NCI-H748 (cell line): Measurements from ENCODE around the gene SLC16A10.
A peak's percentile ranks its signal among the peaks of the same experiment; 100 is the strongest.
"Not testable (repeated sequence)": the region's sequence is repeated elsewhere in the genome, so short reads cannot be mapped to it uniquely, and the experiment has no call there.

Experiments used
- DNase-seq: peaks from one replicate; lab custom pipeline; 2025; ENCODE audit not compliant: unreplicated experiment; lab: John Stamatoyannopoulos, UW

Gene SLC16A10

GRCh38 chr6:111087106-111087835, at the start of gene SLC16A10:
Gene SLC16A10 (plus strand): TSS chr6:111087503. CDS start chr6:111087753, 250 bp downstream.
- peak; percentile 91 for DNase-seq

GRCh38 chr6:111038534-111039252, 48.6 kb upstream of the SLC16A10 start:
- DNase-seq = no peak

GRCh38 chr6:111041917-111042316, 45.4 kb upstream of the SLC16A10 start:
- no peak for DNase-seq

- DNase-seq = no peak
Measured at GRCh38 chr6:111047244-111047643, 40.1 kb upstream of the SLC16A10 start.

GRCh38 chr6:111050261-111051023, 36.9 kb upstream of the SLC16A10 start:
- no peak for DNase-seq

- DNase-seq = no peak
Measured at GRCh38 chr6:111052171-111052570, 35.1 kb upstream of the SLC16A10 start.

GRCh38 chr6:111057074-111057752, 30.1 kb upstream of the SLC16A10 start:
- DNase-seq = peak; percentile 72

- no peak for DNase-seq
Measured at GRCh38 chr6:111061508-111061907, 25.8 kb upstream of the SLC16A10 start.

- DNase-seq = not testable (repeated sequence)
Measured at GRCh38 chr6:111061985-111062384, 25.3 kb upstream of the SLC16A10 start.

GRCh38 chr6:111062860-111063259, 24.4 kb upstream of the SLC16A10 start:
- not testable (repeated sequence) for DNase-seq

GRCh38 chr6:111068109-111068865, 19.0 kb upstream of the SLC16A10 start:
- no peak for DNase-seq

GRCh38 chr6:111068866-111069234, 18.5 kb upstream of the SLC16A10 start:
- DNase-seq = no peak

GRCh38 chr6:111069382-111070104, 17.8 kb upstream of the SLC16A10 start:
- no peak for DNase-seq

GRCh38 chr6:111070105-111071005, 16.9 kb upstream of the SLC16A10 start:
- DNase-seq = peak; percentile 32

- DNase-seq = no peak
Measured at GRCh38 chr6:111072801-111073360, 14.4 kb upstream of the SLC16A10 start.

GRCh38 chr6:111074311-111074710, 13.0 kb upstream of the SLC16A10 start:
- no peak for DNase-seq

GRCh38 chr6:111076024-111076695, 11.1 kb upstream of the SLC16A10 start:
- DNase-seq = no peak

GRCh38 chr6:111080698-111081097, 6.6 kb upstream of the SLC16A10 start:
- DNase-seq = no peak
